HL-60/S4 treated with retinoic acid at 250 ng/mL for 4 days and 3 days (cell line): ENCODE measurements around the gene DLK2.
"Not testable (repeated sequence)": the region's sequence is repeated elsewhere in the genome, so short reads cannot be mapped to it uniquely, and the experiment has no call there.

Experiments
- in situ Hi-C: fragments of 300-500 bp; cut with MboI; formaldehyde crosslinking; loops from 2 replicates; pipeline ENCODE4 v1.7.0; 2022; ENCODE audit warnings: low sequenced_read_pairs

DLK2 gene

DNA sequence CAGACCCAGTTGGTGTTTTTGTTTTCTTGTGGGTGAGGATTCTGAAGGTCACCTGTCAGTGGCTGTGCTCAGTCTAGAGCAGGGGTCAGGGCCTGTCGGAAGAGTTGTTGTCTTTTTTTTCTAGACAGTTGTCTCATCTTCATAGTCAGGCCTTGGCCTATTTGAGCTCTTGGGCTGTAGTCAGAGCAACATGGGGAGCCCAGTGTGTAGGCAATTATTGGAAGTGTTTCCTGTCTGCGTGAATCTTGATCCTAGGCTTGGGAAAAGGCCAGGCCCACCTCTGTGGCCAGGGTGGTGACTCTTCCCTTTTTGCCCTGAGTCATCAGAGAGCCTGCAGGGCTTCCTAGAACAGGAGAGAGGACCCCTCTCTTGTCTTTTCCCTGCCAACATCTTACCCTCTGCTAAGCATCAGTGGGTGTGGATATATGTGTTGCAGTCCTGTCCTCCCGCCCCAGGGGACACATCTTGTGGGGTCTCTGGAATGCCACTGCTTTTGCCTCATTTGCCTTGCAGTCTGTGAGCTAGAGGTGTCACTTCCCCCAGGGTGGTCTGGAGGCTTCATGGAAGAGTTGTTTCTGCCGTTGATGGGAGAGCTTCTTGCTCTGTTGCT lies 33.4 kb upstream of the DLK2 start:
- in situ Hi-C loops, result loop anchor here (25.0 kb wide), 1 partner anchor 226 kb away; no protein-coding TSS in a partner anchor

GRCh38 chr6:43481591-43482236 lies 26.4 kb upstream of the DLK2 start:
- in situ Hi-C loops, result loop anchor here (25.0 kb wide), 1 partner anchor 219 kb away; no protein-coding TSS in a partner anchor

DNA sequence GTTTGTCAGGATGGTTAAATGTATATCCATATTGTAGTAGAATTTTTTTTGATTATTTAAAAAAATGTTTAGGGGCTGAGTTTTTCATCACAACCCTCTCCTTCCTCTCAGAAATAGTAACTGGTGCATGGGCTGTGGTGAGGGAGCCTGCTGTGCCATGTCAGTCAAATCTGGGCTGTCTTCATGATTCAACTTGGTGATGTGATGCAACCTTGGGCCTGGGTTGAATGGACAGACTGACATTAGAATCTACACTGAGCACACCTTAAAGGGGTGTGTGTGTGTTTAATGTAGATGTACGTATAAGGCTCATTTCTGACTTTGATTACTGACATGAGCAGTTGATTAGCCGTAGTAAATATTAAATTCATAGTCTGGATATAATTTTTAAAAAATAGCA lies 25.7 kb upstream of the DLK2 start:
- in situ Hi-C loops, result loop anchor here (25.0 kb wide), 1 partner anchor 219 kb away; no protein-coding TSS in a partner anchor

DNA sequence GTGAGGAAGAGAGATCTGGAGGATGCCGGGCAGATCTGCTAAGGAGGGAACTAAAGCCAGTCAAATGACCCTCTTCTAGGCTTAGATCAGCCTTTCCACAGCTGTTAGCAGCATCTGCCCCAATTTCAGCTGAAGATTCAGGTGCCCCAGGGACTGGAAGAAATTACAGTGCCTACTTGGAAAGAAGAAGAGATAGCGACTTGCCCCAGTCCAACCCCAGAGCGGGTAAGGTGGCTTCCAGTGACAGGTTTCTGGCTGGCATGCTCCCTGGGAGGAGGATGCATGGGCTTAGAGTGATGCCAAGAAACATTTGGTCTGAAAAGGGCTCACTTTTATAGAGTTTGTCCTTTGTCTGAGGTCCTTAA lies 22.6 kb upstream of the DLK2 start:
- in situ Hi-C loops, result loop anchor here (25.0 kb wide), 1 partner anchor 216 kb away; no protein-coding TSS in a partner anchor

DNA sequence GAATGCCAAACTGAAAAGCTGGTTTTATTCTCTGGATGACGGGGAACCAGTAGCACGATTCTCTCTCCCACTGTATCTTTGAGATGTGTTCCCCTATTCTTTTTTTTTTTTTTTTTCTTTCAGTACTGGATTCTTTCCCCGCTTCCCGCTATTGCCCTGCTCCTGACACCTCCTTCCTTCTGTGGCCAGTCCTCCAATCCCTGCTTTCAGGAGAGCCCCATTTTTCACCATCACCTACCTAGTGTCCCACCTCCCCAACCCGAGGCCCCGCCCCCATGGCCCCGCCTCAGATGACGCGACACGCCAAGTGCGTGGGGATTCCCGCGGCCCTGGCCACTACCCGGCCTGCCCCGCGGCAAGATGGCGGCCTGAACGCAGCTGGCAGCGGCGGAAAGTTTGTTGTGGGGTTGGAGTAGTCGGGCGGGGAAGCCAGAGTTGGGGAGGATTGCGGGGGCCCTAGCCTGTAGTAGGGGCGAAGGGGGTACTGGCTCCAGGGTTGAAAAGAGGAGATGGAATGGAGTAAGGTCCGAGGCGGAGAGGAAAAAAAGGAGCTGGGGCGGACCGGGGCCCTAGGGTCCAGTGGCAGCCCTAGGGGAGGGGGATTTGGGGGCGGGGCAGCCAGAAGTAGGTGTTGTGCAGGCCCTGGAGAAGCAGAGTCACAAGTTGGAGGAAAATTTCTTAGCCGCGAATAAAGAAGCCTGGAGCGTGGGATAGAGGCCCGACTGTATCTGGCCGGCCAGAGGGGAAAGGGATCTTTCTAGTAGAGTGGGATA lies 22.1 kb upstream of the DLK2 start, which contains the start of gene TJAP1:
Gene TJAP1 (plus strand): TSS at position 336 of the 773 bp plus-strand sequence. CDS start 21,432 bp downstream, outside the sequence.
- in situ Hi-C loops, result loop anchor here (25.0 kb wide), 1 partner anchor 215 kb away; no protein-coding TSS in a partner anchor

- in situ Hi-C loops, result loop anchor here (25.0 kb wide), 1 partner anchor 214 kb away; no protein-coding TSS in a partner anchor
These were observed 21.4 kb upstream of the DLK2 start for GRCh38 chr6:43476746-43477145.

DNA sequence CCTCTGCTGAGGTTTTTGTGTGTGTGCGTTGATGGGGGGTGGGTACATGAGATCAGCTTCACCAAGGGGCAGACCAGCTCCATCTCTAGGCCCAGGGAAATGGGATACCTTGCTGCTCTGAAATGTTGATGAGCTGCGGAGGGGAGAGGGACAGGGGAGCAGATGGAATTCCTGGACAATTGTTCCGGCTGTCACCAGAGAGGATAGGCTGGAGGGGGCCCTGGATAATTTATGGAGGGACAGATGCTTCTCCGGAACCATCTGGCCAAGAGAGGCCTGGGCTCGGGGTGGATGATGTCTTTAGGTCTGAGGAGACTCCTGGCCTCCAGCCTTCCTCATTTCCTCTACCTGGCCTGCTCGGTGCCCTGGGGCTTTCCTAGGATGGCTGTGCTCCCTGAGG lies 20.2 kb upstream of the DLK2 start:
- in situ Hi-C loops, result loop anchor here (25.0 kb wide), 1 partner anchor 213 kb away; no protein-coding TSS in a partner anchor

DNA sequence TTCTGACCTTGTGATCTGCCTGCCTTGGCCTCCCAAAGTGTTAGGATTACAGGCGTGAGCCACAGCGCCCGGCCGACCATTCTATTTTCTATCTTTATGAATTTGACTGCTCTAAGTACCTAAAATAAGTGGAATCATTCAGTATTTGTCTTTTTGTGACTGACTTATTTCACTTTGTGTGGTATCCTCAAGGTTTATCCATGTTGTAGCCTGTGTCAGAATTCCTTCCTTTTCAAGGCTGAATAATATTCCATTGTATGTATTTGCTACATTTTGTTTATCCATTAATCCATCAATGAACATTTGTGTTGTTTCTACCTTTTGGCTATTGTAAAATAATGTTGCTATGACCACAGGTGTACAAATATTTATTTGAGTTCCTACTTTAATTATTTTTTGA lies 17.2 kb upstream of the DLK2 start:
- in situ Hi-C loops, result no loop called here

DNA sequence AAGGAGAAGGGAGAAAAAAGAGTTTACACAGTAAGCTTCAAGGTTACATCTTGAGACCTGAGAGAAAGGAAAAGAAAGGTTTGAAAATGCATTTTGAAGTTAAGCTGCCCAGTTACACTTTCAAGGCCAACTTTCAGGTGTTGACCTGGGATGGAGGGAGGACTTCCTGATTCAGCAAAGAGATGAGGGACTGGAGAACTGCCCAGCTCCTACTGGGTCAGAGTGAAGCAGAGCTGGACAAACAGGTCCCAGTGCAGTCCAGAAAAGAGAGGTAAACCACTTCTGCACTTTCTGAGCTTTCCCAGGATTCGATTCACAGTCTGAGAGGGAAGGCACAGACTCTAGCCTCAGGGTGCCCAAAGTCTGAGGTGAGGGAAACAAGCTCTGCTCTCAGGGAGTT lies 16.1 kb upstream of the DLK2 start:
- in situ Hi-C loops, result no loop called here

GRCh38 chr6:43469947-43470346 lies 14.6 kb upstream of the DLK2 start:
- in situ Hi-C loops, result no loop called here

DNA sequence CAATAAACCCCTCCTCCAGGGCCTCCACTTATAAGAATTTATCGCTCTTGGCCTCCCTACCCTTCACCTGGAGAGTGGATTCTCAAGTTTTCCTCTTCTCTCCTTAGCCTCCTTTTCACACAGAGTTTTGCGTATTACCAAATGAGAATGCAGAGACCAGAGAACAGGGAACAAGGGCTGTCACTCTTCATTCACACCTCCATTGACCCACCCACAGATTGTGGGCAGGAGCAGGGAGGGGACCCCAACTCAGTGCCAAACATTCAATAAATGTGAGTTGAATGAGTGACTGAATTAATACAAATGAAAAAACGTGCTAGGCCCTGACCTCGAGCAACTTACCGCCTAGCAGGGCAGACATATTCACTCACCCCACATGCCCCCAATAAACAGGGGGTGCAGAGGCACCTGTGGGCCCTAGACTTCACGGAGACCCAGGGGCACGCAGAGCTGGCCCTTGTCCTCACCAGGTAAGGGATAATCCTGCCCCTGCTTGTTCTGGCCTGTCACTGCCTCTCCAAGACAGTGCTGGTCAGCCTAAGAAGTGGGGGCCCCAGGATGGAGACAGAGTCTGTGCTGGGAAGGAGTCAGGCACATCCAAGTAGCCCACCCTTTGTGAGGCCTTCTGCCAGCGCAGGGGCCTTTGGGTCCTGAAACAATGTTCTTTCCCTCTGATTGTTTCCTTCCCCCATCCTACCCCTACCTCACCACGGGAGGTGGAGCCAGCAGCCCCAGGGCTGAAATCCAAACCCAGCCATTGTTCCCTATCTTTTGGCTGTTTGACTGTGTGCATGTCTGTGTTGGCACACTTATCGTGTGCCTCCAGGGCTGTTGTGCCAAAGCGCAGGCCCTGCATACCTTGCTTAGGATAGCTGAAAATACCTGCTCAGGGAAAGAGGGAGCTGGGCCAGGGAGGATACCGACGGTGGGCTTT lies 13.7 kb upstream of the DLK2 start:
- in situ Hi-C loops, result no loop called here

DNA sequence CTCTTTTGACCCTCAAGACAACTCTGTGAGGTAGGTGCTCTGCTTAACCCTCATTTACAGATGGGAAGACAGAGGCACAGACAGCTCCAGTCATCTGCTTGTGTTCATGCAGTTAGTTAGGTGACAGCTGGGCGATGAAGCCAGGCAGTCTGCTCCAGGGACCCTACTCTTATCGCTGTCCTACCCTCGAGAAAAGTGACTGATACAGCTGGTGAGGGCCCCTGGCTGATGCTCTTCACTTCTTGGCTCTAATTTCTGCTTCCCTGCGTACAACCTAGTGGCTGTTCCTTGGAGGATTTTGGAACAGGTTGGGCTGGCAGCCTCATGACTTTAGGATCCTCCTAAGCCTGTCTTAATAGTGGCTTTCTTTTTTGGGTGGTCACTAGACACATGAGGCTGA lies 12.9 kb upstream of the DLK2 start:
- in situ Hi-C loops, result no loop called here

DNA sequence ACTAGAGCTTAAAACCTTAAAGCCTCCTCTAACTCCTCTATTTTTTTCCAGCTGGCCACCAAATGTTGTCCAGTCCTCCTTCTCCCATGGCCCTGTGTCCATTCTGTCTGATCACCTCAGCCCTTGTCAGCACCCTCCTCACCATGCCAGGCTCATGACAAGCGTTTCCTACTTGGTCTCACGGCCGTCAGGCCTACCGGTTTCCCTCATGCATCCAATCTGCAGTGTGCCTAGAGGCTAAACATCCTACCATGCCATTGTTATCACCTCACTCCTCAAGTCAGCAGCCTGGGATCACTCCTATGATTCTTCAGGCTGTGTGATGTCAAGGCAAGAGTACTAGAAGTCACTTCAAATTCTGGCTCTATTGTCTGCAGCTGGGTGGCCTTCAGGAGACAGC lies 12.4 kb upstream of the DLK2 start:
- in situ Hi-C loops, result no loop called here

DNA sequence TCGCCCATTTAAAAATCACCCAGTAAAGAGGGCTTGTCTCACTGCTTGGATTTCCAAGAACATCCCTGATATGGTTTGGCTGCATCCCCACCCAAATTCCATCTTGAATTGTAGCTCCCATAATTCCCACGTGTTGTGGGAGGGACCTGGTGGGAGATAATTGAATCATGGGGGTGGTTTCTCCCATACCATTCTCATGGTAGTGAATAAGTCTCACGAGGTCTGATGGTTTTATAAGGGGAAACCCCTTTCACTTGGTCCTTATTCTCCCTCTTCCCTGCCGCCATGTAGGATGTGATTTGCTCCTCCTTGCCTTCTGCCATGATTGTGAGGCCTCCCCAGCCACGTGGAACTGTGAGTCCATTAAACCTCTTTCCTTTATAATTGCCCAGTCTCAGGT lies 11.9 kb upstream of the DLK2 start:
- in situ Hi-C loops, result not testable (repeated sequence)

- in situ Hi-C loops, result no loop called here
These were observed 10.6 kb upstream of the DLK2 start for GRCh38 chr6:43465948-43466347.

DNA sequence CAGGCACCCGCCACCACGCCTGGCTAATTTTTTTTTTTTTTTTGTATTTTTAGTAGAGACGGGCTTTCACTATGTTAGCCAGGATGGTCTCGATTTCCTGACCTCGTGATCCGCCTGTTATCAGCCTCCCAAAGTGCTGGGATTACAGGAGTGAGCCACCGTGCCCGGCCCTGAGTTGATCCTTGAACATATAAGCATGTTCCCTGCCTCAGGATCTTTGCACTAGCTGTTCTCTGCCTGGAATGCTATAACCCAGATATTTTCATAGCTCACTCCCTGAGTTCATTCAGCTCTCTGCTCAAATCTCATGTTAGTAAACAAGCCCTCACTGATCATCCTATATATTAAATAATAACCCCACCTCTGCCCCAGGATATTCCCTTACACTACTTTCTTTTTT lies 9.0 kb upstream of the DLK2 start:
- in situ Hi-C loops, result no loop called here

DNA sequence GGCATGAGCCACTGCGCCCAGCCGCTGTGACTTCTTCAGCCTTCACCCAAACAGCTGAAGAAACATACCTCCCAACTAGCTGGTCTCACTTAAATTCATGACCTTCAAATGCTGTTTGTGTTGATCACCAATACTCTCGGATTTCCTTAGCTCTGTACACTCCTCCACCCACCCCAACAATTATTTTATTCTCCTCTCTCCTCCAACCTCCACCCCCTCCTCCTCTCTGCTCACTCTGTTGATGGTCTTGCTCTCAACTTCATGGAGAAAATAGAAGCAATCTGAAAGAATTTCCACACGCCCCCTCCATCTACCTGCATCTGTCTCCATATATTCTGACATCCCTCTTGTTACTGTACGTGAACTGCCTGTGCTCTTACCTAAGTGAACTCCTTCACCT lies 6.6 kb upstream of the DLK2 start:
- in situ Hi-C loops, result no loop called here

DNA sequence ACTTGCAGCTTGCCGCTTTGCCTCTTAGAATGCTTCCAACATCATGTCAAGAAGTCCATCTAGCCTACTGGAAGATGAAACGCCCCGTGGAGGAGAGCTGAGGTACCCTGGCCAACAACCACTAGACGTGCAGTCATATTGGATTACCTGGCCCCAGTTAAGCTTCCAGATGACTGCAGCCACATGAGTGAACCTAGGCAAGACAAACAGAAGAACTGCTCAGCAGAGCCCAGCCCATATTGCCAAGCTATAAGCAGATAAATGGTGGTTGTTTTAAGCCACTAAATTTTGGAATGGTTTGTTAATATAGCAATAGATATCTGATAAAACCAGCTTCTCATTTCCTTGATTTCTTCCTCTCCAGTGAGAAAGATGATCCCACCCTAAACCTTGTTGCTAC lies 4.7 kb upstream of the DLK2 start:
- in situ Hi-C loops, result no loop called here

- in situ Hi-C loops, result no loop called here
These were observed 4.2 kb upstream of the DLK2 start for GRCh38 chr6:43459535-43459934.

GRCh38 chr6:43458154-43458553 lies 2.8 kb upstream of the DLK2 start:
- in situ Hi-C loops, result not testable (repeated sequence)

GRCh38 chr6:43457643-43458042 lies 2.3 kb upstream of the DLK2 start:
- in situ Hi-C loops, result no loop called here
